GM13976 (cell line): Measurements from ENCODE around the gene EOGT.
A peak's percentile ranks its signal among the peaks of the same experiment; 100 is the strongest.

ENCODE experiments used
- DNase-seq: peaks from one replicate; pipeline ENCODE4 v3.0.0; 2012; ENCODE audit warnings: low spot score
- in situ Hi-C: fragments of 300-500 bp; cut with MboI; formaldehyde crosslinking; loops from one replicate; pipeline ENCODE4 v1.12.0; 2022; ENCODE audit warnings: low sequenced_read_pairs, mixed read lengths, inconsistent platforms; ENCODE audit not compliant: unreplicated experiment
- TF ChIP-seq, protein P1 (sequence below): IDR thresholded peaks from 2 replicates; pipeline ENCODE4 v1.5.1; 2012; ENCODE audit warnings: borderline replicate concordance, mild to moderate bottlenecking; ENCODE audit not compliant: insufficient read depth; ENCODE audit errors: extremely low read depth, missing control alignments, control extremely low read depth

Gene EOGT

DNA sequence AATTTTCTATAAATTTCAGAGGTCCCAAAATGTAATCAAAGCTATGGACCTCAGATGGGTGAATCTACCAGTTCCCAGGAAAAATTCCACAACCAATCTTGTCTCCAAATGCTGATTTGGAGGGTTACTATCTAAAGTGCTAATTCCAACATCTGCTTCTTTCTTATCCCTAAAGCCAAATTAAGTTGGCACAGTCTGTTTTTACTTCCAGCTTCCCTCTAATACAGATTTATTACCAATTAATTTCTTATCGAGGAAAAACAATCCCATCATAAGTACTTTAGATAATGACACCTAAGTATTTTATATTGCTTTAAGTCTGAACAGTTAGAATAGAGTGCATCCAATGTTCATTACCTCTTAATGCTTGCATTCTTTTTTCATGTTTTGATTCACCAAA is 68.3 kb downstream of the EOGT start:
- TF ChIP-seq, protein P1, sequence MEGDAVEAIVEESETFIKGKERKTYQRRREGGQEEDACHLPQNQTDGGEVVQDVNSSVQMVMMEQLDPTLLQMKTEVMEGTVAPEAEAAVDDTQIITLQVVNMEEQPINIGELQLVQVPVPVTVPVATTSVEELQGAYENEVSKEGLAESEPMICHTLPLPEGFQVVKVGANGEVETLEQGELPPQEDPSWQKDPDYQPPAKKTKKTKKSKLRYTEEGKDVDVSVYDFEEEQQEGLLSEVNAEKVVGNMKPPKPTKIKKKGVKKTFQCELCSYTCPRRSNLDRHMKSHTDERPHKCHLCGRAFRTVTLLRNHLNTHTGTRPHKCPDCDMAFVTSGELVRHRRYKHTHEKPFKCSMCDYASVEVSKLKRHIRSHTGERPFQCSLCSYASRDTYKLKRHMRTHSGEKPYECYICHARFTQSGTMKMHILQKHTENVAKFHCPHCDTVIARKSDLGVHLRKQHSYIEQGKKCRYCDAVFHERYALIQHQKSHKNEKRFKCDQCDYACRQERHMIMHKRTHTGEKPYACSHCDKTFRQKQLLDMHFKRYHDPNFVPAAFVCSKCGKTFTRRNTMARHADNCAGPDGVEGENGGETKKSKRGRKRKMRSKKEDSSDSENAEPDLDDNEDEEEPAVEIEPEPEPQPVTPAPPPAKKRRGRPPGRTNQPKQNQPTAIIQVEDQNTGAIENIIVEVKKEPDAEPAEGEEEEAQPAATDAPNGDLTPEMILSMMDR: no peak
- in situ Hi-C loops: no loop called here
- no peak for DNase-seq

GRCh38 chr3:68943753-68944500 is 69.6 kb downstream of the EOGT start:
- in situ Hi-C loops: no loop called here
- no peak for DNase-seq
- TF ChIP-seq, protein P1: no peak

DNA sequence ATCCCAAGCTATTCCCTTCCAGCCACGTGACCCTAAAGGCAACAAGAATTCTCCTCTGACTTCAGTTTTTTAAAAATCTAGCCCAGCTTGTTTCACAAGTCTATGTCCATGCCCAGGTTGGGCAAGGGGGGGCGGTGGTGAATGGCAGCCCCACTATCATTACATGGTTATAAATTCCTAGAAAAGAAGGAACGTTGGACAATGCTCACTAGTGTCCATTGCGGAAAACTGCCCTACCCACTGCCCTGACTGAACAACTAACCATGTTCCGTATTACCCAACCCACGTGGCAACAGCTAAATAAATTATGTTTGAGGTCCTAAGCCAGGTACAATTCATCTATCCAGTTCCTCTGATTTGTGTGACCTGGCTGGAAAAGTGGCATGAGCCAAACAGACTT is 72.4 kb downstream of the EOGT start:
- TF ChIP-seq, protein P1: no peak
- in situ Hi-C loops: no loop called here
- DNase-seq: no peak

DNA sequence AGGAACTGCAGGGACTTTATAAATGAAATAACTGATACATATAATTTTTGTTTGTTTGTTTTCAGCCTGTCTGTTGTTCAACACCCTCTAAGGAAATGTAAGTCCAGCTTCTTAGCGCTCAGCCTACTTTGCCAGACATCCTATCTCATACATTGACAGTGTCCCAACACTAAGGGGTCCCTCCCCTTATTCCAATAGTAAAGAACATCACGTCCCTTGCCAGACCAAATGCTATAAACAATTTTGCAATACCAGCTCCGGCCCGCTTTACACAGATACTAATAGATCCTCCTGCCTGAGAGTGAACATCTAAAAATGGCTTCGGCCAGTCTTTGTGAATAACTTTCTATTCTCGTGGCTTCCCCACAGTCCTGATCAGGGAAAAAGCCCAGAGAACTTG is 76.6 kb downstream of the EOGT start:
- DNase-seq: no peak
- TF ChIP-seq, protein P1: no peak
- in situ Hi-C loops: no loop called here

GRCh38 chr3:68935778-68936177 is 77.7 kb downstream of the EOGT start:
- TF ChIP-seq, protein P1: no peak
- DNase-seq: no peak
- in situ Hi-C loops: no loop called here

GRCh38 chr3:68931406-68932149 is 81.9 kb downstream of the EOGT start:
- peak; percentile 20 for DNase-seq
- TF ChIP-seq, protein P1: no peak
- in situ Hi-C loops: no loop called here
